Activated naive CD8-positive, alpha-beta T cell treated with anti-CD3 and anti-CD28 coated beads, Interleukin-2, amount 10 ng/mL, durations not matched to agents 7 days and 5 days (primary cell): ENCODE measurements around the gene THSD4. TPM values are rescaled to one million over a fixed set of nuclear protein-coding genes. Genes with fewer than 3 reads are reported as not detected.
"Not testable (repeated sequence)": the region's sequence is repeated elsewhere in the genome, so short reads cannot be mapped to it uniquely, and the experiment has no call there.

Source experiments
- ATAC-seq: fragments of 150-1000 bp; cut with Tn5 transposase; one replicate; pipeline ENCODE4 v1.10.0; 2021; ENCODE audit warnings: low read depth, moderate library complexity
- POLR2A ChIA-PET: fragments of 350-600 bp; sonication (Branson Sonifier 250); formaldehyde crosslinking; loops from one replicate; lab custom pipeline; 2021; ENCODE audit warnings: antibody characterized with exemption; lab: Charles Lee
- DNase-seq: peaks from one replicate; pipeline ENCODE4 v3.0.0; 2021
- H3K27ac Mint-ChIP-seq: one replicate; pipeline ENCODE4 v1.8.0; 2022; ENCODE audit warnings: mild to moderate bottlenecking, mixed read lengths
- H3K27me3 Mint-ChIP-seq: one replicate; pipeline ENCODE4 v1.8.0; 2022; ENCODE audit warnings: mild to moderate bottlenecking, moderate library complexity, mixed read lengths
- H3K36me3 Mint-ChIP-seq: one replicate; pipeline ENCODE4 v1.8.0; 2021; ENCODE audit warnings: mild to moderate bottlenecking, mixed read lengths
- H3K4me1 Mint-ChIP-seq: one replicate; pipeline ENCODE4 v1.8.0; 2021; ENCODE audit warnings: mixed read lengths
- H3K4me3 Mint-ChIP-seq: one replicate; pipeline ENCODE4 v1.8.0; 2022; ENCODE audit warnings: mild to moderate bottlenecking, moderate library complexity, mixed read lengths
- H3K9me3 Mint-ChIP-seq: one replicate; pipeline ENCODE4 v1.8.0; 2021; ENCODE audit warnings: mixed read lengths
- total RNA-seq, 2 experiments: library from RNA; stranded (reverse); gene quantifications; one replicate each; pipeline ENCODE4 v1.2.3, GENCODE V29; 2021

Gene THSD4
- total RNA-seq, 2 experiments from 2014 or later: not detected

DNA sequence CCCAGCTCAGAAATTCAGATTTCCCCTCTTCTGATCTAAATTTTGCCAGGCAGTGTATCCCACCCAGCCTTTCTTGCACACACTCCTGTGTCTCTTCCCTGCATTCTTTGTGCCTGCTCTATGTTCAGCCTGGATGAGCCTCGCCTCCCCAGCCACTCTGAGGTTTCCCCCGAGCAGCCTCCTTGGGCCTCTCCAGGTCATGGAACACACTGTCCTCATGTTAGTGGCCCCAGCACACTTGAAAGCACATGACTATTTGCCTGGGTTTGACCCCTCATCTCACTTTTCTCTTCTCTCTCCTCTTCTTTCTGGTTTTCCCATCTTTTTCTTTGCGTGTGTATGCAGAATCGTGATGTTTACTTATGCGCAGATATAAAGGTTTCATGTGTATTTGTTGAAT lies 3.1 kb downstream of the THSD4 start:
- no peaks in the 10 kb centered on the region for H3K36me3 Mint-ChIP-seq
- peaks cover 43% of the 10 kb centered on the region for H3K27me3 Mint-ChIP-seq
- no peak for DNase-seq
- no peak for ATAC-seq
- H3K4me1 Mint-ChIP-seq: peaks cover 2% of the 10 kb centered on the region
- H3K9me3 Mint-ChIP-seq: no peaks in the 10 kb centered on the region
- no peak overlapping the region for H3K27ac Mint-ChIP-seq
- POLR2A ChIA-PET: no interaction called here
- H3K4me3 Mint-ChIP-seq: no peak overlapping the region

DNA sequence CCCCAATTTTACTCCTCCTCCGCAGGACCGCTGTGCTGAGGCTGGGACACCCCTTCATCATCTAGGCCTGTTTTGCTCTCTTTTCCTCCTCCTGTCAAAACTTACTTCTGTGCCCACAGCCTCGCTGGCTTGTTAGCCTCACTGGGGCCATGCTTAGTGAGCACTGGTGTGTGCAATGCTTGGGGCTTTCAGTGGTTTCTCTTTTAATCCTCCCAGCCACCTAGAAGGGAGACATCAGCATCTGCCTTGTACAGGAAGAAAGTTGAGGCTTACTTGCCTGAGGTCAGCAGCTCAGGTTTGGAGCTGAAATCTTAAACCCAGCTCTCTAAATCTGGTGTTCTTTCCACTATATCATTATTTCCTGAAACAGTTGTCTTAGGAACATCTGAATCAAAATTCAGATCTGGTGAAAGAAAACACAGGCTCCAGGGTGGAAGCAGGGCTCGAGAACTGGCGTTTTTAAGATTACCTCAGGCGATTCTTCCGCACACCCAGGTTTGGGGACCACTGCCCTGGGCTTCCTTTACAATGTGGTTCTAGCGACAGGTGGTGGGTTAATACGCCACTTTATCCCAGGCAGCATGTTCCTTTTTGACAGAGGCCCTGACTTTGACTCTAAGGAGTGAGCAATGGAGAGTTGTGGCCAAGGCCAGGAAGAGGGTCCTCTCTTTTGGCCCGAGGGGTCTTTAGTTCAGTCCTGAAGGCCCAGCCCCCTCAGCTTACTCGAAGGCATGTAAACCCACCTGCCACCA lies 3.8 kb downstream of the THSD4 start:
- Mint-ChIP-seq H3K27ac (no peak overlapping the region), H3K9me3 (no peaks in the 10 kb centered on the region), H3K27me3 (peaks cover 40% of the 10 kb centered on the region), H3K4me1 (peaks cover 2% of the 10 kb centered on the region), H3K4me3 (no peak overlapping the region), H3K36me3 (no peaks in the 10 kb centered on the region)
- ATAC-seq (no peak), DNase-seq (no peak)
- POLR2A ChIA-PET: no interaction called here

DNA sequence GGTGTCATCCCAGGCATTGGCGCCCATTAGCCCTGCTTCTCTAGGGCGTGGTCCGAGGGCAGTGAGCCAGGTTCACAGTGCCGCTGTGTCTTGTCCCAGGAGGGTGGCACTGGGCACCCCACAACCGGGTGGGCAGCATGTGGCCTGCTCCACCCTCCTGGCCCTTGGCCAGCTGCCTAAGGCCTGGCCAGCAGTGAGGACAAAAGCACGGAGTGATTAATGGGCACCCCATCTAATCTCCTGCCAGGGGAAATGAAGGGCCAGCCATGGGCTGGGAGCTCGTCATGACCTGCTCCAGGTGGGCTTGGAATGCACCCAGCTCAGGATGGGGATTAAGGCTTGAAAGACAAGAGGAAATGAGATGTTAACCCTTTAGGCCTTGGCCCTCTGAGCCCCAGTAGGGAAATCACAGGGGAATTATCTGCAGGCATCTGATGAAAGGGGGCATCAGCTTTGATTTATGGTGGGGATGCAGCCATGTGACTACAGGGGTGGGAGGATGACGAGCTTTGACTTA lies 5.2 kb downstream of the THSD4 start:
- H3K4me3 Mint-ChIP-seq: no peak overlapping the region
- no peak for ATAC-seq
- POLR2A ChIA-PET: no interaction called here
- H3K27me3 Mint-ChIP-seq: peaks cover 30% of the 10 kb centered on the region
- no peak overlapping the region for H3K27ac Mint-ChIP-seq
- H3K36me3 Mint-ChIP-seq: no peaks in the 10 kb centered on the region
- no peak for DNase-seq
- peaks cover 2% of the 10 kb centered on the region for H3K4me1 Mint-ChIP-seq
- no peaks in the 10 kb centered on the region for H3K9me3 Mint-ChIP-seq

DNA sequence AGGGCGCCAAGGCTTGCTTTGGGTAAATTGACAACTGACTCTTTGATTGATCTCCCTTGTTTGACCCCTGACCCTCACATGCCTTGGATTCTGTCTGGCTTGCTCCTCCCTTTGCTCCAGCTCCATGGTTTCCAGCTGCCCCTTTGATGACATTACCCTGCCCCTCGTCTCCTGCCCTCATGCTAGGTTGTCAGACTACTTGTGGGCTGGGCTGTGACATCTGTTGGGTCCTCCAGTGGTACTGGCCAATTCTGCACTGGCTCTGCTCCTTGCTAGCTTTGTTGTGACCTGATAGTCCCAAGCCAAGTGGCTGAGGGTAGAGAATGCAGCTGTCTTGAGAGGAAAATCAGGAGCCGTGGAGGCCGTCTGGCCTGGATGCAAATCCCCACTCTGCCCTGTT lies 6.2 kb downstream of the THSD4 start:
- H3K4me3 Mint-ChIP-seq: no peak overlapping the region
- no peak overlapping the region for H3K27ac Mint-ChIP-seq
- H3K9me3 Mint-ChIP-seq: no peaks in the 10 kb centered on the region
- POLR2A ChIA-PET: no interaction called here
- DNase-seq: no peak
- H3K27me3 Mint-ChIP-seq: peaks cover 25% of the 10 kb centered on the region
- ATAC-seq: no peak
- no peaks in the 10 kb centered on the region for H3K36me3 Mint-ChIP-seq
- H3K4me1 Mint-ChIP-seq: peaks cover 1% of the 10 kb centered on the region

DNA sequence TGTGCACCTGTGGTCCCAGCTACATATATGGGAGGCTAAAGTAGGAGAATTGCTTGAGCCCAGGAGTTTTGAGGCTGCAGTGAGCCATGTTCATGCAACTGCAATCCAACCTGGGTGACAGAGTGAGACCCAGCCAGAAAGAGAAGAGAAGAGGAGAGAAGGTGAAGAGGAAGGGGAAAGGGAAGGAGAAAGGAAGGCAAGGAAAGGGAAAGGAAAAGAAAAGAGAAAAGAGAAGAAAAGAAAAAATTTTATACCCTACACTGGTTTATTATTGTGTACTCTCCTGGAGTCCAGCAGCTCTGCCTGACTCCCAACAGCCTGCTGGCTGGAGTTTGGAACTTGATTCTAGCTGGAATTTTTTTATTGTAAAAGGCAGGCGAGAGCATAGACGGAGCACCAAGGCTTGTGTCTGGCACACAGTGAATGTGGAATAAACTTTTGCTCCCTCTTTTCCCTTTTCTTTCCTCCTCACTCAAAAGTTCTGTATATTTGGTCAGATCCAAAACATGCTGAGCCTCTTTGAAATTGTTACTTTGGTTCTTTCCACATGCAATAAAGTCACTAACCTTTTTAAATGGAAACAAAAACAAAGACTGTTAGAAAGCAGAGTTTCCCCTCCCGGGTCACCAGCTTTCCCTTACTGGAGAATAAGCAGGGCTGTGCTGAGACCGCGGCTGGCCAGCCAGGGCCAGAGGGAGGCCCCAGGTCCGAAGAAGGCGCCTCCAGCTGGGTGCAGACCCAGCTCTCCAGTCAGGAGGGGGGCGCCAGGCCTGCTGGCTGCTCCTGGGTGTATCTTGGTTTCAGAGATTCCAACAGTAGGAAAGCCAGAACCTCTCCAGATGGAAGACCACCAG lies 9.9 kb downstream of the THSD4 start:
- H3K27me3 Mint-ChIP-seq: peaks cover 6% of the 10 kb centered on the region
- ATAC-seq (no peak), DNase-seq (no peak)
- no peaks in the 10 kb centered on the region for H3K36me3 Mint-ChIP-seq
- no peaks in the 10 kb centered on the region for H3K4me1 Mint-ChIP-seq
- no peak overlapping the region for H3K27ac Mint-ChIP-seq
- H3K4me3 Mint-ChIP-seq: no peak overlapping the region
- POLR2A ChIA-PET: no interaction called here
- no peaks in the 10 kb centered on the region for H3K9me3 Mint-ChIP-seq

DNA sequence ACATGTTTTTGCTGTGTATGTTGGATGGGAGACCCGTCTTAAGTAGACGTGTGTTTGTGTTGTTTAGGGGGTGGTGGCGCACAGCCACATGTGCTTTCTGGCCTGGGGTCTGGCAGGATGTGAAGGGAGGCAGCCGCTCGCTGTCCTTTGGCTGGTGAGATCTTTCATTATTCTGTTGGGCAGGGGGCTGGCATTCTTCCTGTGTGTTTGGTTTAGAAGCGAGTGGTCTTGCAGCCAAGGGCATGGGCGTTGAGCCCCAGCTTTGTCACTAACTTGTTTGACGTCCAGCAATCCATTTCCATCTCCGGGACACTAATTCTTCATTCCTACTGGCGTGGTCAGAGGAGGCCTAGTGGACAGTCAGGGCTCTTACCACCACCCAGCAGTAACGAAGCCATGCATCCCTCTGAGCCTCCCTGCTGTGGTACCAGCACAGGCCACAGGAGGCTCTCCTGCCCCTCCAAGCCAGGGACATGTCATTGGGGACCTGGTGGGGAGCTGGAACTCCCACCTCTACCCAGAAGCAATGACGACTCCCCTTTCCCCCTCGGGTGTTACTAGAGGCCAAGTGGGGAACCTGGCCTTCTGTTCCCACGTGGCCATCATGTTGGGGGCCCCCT lies 10.7 kb downstream of the THSD4 start:
- H3K4me1 Mint-ChIP-seq: no peaks in the 10 kb centered on the region
- DNase-seq: no peak
- POLR2A ChIA-PET: no interaction called here
- no peaks in the 10 kb centered on the region for H3K9me3 Mint-ChIP-seq
- H3K27ac Mint-ChIP-seq: no peak overlapping the region
- peaks cover 6% of the 10 kb centered on the region for H3K27me3 Mint-ChIP-seq
- ATAC-seq: no peak
- no peaks in the 10 kb centered on the region for H3K36me3 Mint-ChIP-seq
- H3K4me3 Mint-ChIP-seq: no peak overlapping the region

DNA sequence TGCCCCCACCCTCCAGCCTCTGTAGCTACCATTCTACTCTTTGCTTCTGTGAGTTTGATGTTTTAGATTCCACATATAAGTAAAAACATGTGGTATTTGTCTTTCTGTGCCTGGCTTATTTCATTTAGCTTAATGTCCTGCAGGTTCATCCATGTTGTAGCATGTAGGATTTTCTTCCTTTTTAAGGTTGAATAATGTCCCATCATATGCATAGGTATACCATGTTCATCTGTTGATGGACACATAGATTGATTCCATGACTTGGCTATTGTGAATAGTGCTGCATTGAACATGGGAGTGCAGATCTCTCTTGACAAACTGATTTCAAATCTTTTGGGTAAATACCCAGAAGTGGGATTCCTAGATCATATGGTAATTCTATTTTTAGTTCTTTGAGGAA lies 11.8 kb downstream of the THSD4 start:
- Mint-ChIP-seq H3K27ac (no peak overlapping the region), H3K36me3 (no peaks in the 10 kb centered on the region)
- POLR2A ChIA-PET: no interaction called here

DNA sequence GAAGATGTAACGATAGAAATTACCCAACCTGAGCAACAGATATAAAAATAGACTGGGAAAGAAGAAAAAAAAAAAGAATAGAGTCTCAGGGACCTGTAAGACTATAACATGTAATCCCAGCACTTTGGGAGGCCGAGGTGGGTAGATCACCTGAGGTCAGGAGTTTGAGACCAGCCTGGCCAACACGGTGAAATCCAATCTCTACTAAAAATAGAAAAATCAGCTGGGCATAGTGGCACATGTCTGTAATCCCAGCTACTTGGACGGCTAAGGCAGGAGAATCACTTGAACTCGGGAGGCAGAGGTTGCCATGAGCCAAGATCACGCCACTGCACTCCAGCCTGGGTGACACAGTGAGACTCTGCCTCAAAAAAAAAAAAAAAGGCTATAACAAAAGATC lies 12.9 kb downstream of the THSD4 start:
- H3K36me3 Mint-ChIP-seq, ATAC-seq, POLR2A ChIA-PET, H3K4me3 Mint-ChIP-seq, H3K27me3 Mint-ChIP-seq, H3K27ac Mint-ChIP-seq, H3K9me3 Mint-ChIP-seq, H3K4me1 Mint-ChIP-seq, DNase-seq: not testable (repeated sequence)

More for the DNA sequence above, 11.8 kb downstream of the THSD4 start:
- Mint-ChIP-seq H3K27me3 (peaks cover 6% of the 10 kb centered on the region), H3K4me1 (no peaks in the 10 kb centered on the region), H3K4me3 (no peak overlapping the region), H3K9me3 (no peaks in the 10 kb centered on the region)
- no peak for DNase-seq
- no peak for ATAC-seq

DNA sequence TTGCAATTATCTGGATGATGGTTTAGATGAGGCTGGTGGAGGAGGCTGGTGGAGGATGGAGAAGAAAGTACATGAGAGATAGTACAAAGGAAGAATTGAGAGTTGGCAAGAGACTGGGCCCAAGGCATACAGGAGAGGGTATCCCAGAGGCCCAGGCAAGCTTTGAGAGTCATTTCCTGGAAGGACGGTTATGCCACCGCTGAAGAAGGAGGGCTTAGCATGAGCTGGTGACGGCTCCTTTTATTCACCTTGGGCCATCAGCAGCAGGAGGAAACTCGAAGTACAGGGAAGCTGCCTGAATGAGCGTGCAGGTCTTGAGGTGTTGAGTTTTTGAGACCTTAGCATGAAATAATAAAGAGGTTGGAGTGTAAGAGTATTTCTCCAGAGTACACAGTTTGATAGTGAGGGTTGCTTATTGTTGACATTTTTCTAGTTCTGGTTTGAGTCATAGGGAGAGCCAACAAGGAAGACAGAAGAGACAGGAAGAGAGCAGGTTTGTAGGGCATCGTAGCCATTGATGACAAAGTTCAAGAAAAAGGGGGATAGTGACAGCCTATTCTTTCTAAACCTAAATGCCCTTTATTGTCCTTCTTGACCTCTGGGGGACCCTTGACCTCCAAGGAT lies 13.8 kb downstream of the THSD4 start:
- POLR2A ChIA-PET: no interaction called here
- Mint-ChIP-seq H3K9me3 (no peaks in the 10 kb centered on the region), H3K27me3 (peaks cover 8% of the 10 kb centered on the region), H3K4me3 (no peak overlapping the region), H3K36me3 (no peaks in the 10 kb centered on the region), H3K4me1 (no peaks in the 10 kb centered on the region), H3K27ac (no peak overlapping the region)
- DNase-seq (no peak), ATAC-seq (no peak)

DNA sequence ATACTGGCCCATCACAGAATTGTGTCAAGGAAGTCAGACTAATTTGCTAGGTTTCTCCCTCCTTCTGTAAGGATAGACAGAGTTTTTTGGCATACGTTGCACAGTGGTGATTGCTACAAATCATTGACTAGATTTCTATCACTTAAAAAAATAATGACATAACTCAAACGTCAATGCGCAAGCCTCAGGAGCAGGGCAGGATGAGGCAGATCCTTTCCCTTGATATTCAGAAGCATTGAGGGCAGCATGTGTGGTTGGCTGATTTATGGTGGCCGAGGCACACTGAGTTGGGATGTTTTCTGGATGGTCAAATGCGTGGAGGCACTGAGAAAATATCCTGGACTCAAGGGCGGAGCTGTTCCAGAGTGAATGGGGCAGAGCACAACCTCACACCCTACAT lies 14.4 kb downstream of the THSD4 start:
- POLR2A ChIA-PET: no interaction called here
- Mint-ChIP-seq H3K4me1 (no peaks in the 10 kb centered on the region), H3K36me3 (no peaks in the 10 kb centered on the region), H3K27me3 (peaks cover 8% of the 10 kb centered on the region), H3K9me3 (no peaks in the 10 kb centered on the region), H3K27ac (no peak overlapping the region), H3K4me3 (no peak overlapping the region)
- no peak for DNase-seq
- no peak for ATAC-seq

DNA sequence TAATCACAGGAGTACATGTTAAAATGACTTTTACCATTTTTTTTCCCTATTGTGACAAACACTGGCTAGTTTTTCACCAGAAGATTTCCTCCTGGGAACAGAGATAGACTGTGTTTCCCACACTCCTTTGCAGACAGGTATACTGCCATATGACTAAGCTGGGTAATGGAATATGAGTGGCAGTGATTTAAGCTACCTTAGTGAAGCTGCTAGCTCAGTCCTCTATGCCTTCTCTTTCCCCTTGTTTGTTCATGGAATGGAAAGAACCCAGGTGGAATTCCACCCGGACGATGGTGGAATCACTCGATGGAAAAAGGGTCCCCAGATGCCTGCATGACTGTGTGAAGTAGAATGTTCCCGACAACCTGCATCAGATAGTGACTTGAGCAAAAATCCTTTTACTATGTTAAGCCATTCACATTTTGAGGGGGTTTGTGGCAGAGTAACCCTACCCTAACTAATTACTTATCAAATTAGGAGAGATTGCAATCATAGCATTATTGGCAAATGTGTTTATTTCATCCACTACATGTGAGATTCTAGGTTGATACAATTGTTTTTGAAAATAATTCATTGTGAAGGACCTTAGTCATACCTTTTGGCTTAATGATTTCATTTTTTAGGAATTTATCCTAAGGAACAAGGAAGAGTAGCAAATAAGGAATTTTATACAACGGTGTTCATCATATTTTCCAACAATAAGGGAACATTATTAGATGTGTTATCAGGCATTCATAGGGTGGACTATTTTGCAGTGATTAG lies 16.5 kb downstream of the THSD4 start:
- POLR2A ChIA-PET: no interaction called here
- no peak for ATAC-seq
- Mint-ChIP-seq H3K4me1 (no peaks in the 10 kb centered on the region), H3K9me3 (no peaks in the 10 kb centered on the region), H3K4me3 (no peak overlapping the region), H3K27ac (no peak overlapping the region), H3K36me3 (no peaks in the 10 kb centered on the region), H3K27me3 (peaks cover 8% of the 10 kb centered on the region)
- DNase-seq: no peak

DNA sequence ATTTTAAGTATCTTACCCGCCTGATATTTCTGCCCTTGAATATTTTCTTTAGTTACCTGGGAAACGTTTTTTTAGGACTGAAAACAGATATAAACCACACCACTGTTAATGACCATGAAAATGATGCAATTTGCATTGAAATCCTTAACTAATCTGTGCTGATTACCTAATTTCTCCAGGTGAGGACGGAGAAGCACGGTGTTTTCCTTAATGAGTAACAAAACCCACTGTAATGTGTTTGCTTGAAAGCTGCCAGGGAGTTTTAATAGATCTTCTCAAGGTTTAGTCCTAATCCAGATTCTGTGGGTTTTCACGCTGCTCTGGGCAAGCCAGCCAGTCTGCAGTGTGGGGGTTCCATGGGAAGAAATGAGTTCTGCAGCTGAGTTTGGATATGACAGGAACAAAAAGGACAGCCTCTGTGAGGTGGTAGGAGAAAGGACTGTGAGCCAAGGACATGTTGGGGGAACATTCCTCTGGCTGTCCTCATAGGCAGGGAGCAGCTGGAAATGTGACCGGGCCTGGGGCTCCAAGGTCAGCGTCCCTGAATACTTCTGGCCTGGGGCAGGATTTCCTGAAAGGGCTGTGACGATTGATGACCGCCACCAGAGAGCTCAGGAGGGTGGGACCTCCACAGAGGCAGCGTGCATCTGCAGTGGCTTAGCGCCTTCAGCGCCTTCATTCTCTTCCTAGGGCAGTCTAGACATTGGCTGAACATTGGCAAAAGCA lies 18.6 kb downstream of the THSD4 start:
- H3K27me3 Mint-ChIP-seq: peaks cover 6% of the 10 kb centered on the region
- no peaks in the 10 kb centered on the region for H3K9me3 Mint-ChIP-seq
- H3K36me3 Mint-ChIP-seq: no peaks in the 10 kb centered on the region
- no peak overlapping the region for H3K27ac Mint-ChIP-seq
- ATAC-seq (no peak), DNase-seq (no peak)
- POLR2A ChIA-PET: no interaction called here
- no peaks in the 10 kb centered on the region for H3K4me1 Mint-ChIP-seq
- no peak overlapping the region for H3K4me3 Mint-ChIP-seq
